IgD-negative memory B cell (primary cell): ENCODE measurements around the gene C12orf43. TPM values are rescaled to one million over a fixed set of nuclear protein-coding genes. Genes with fewer than 3 reads are reported as not detected.

Experiments
- H3K27ac Mint-ChIP-seq, 3 donors: one replicate each; pipeline ENCODE4 v1.8.0; 2020 to 2022; ENCODE audit warnings: mild to moderate bottlenecking in 3 of 3, mixed read lengths in 3 of 3, moderate library complexity in 1 of 3
- H3K27me3 Mint-ChIP-seq: one replicate; pipeline ENCODE4 v1.8.0; 2021; ENCODE audit warnings: mixed read lengths
- H3K36me3 Mint-ChIP-seq: one replicate; pipeline ENCODE4 v1.8.0; 2020; ENCODE audit warnings: mild to moderate bottlenecking, mixed read lengths
- H3K4me1 Mint-ChIP-seq, 3 donors: one replicate each; pipeline ENCODE4 v1.8.0; 2020 to 2022; ENCODE audit warnings: mixed read lengths in 3 of 3, mild to moderate bottlenecking in 1 of 3
- H3K4me3 Mint-ChIP-seq, 4 donors: one replicate each; pipeline ENCODE4 v1.8.0; 2020 to 2022; ENCODE audit warnings: mild to moderate bottlenecking in 4 of 4, mixed read lengths in 4 of 4, moderate library complexity in 3 of 4
- H3K9me3 Mint-ChIP-seq, 3 donors: one replicate each; pipeline ENCODE4 v1.8.0; 2020 to 2021; ENCODE audit warnings: mixed read lengths in 3 of 3, mild to moderate bottlenecking in 1 of 3
- polyA plus RNA-seq: library from polyadenylated mRNA; unstranded; fragments of 300-500 nt; fragmentation: Illumina TruSeq; gene quantifications from one replicate; pipeline ENCODE4 v1.2.3, GENCODE V29; 2021

C12orf43 gene
- polyA plus RNA-seq, 1 donor from 2014 or later = 23.3 TPM

DNA sequence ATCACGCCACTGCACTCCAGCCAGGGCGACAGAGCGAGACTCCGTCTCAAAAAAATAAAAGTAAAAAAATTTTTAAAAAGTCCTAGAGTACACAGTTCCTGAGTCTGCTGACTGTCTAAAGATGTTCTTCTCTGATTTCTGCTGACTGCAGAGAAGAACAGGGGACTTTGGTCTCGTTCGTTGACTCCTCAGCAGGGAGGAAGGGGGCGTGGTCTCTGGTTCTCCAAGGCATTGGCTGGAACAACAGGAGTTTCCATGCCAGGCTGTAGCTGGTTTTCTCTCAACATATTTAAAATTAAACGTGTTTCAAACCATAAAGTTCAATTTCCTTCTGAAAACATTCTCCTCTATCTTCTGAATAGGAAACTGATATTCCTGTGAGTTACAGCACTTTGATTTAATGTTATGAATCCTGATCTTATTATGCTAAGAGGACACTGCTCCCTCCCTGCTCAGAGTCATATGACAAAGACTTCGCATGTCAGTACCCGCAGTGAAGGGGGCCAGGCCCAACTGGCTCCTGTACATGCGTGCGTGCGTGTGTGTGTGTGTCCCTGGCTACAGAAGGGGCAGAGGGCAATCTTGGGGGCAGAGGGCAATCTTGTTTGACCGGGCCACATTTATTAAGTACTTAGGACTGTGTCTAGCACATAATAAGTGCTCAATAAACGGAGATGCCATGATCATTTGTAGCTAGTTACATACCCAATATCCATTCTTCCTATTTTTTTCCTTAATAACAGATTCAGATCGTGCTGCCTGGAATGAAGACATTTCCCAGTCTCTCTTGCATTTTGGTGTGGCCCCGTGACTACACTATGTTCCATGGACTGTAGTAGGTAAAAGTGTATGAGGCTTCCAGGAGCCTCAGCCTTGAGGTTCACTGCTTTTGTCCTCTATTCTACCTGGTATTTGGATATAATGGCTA is 54.4 kb downstream of the C12orf43 start:
- H3K27ac Mint-ChIP-seq = no peak overlapping the region
- peaks cover 0 to 9% (median 6%) of the 10 kb centered on the region in 3 donors for H3K4me1 Mint-ChIP-seq
- H3K36me3 Mint-ChIP-seq = no peaks in the 10 kb centered on the region
- no peak overlapping the region for H3K4me3 Mint-ChIP-seq
- peaks cover 12% of the 10 kb centered on the region for H3K27me3 Mint-ChIP-seq
- H3K9me3 Mint-ChIP-seq = no peaks in the 10 kb centered on the region

GRCh38 chr12:120960657-120961056 is 55.6 kb downstream of the C12orf43 start:
- Mint-ChIP-seq H3K36me3 (no peaks in the 10 kb centered on the region), H3K9me3 (no peaks in the 10 kb centered on the region)

GRCh38 chr12:120959111-120959878 is 57.0 kb downstream of the C12orf43 start:
- Mint-ChIP-seq H3K27ac (no peak overlapping the region), H3K36me3 (no peaks in the 10 kb centered on the region), H3K4me1 (peaks cover 0 to 9% (median 2%) of the 10 kb centered on the region in 3 donors), H3K9me3 (no peaks in the 10 kb centered on the region), H3K27me3 (peaks cover 12% of the 10 kb centered on the region), H3K4me3 (peak overlapping the region in 1 of 4 donors; percentile 7)

More at GRCh38 chr12:120960657-120961056, 55.6 kb downstream of the C12orf43 start:
- H3K4me3 Mint-ChIP-seq = no peak overlapping the region
- peaks cover 12% of the 10 kb centered on the region for H3K27me3 Mint-ChIP-seq
- peak overlapping the region in 1 of 3 donors; percentile 10 for H3K27ac Mint-ChIP-seq
- H3K4me1 Mint-ChIP-seq = peaks cover 0 to 9% (median 2%) of the 10 kb centered on the region in 3 donors

DNA sequence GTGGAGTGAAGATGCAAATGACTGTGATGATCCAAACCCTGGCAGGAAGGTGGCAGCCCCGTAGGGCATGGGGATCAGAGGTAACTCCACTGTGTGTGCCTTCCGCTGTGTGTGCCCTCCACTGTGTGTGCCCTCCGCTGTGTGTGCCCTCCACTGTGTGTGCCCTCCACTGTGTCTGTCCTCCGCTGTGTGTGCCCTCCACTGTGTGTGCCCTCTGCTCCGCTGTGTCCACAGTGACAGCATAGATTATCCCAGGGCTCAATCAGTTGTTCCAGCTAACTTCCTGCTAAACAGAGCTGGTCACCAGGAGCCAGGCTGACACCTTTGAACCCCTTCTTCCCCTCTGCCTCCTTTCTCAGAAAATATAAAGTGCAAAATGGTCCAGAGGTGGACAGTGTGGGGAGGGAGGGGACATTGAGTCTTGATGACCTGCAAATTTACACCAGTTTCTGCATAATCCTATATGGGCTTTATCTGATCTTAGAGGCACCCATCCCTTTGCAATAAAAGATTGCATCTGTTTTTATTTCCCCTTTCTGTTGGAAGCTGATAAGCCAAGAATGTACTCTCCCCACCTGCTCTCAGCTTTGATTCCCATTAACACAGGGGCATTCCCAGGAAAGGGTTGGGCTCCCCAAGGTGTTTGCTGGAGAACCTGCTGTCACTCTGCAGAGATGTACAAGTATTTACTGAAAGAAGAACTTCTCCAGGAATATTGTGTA is 59.5 kb downstream of the C12orf43 start:
- Mint-ChIP-seq H3K27me3 (peaks cover 7% of the 10 kb centered on the region), H3K36me3 (no peaks in the 10 kb centered on the region), H3K4me3 (no peak overlapping the region), H3K4me1 (peaks cover 0 to 9% (median 2%) of the 10 kb centered on the region in 3 donors), H3K27ac (no peak overlapping the region), H3K9me3 (no peaks in the 10 kb centered on the region)

DNA sequence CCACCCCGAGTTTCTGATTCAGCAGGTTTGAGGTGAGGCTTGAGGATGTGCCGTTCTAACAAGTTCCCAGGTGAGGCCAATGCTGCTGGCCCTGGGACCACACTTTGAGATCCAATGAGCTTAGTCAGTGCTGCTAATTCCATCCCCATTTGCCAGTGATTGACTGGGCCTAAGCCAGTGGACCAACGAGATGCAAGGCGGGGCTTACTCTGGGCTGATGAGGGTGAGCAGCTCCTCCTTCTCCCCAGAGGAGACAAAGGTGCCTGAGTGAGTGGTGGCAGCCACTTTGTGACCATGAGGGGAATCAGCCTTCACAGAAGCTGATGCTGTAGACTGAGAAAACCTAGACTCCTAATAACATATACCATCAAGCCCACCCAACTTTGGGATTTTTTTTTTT is 61.1 kb downstream of the C12orf43 start:
- Mint-ChIP-seq H3K9me3 (no peaks in the 10 kb centered on the region), H3K27me3 (peaks cover 7% of the 10 kb centered on the region), H3K4me3 (no peak overlapping the region), H3K27ac (no peak overlapping the region), H3K4me1 (peaks cover 0 to 3% (median 0%) of the 10 kb centered on the region in 3 donors), H3K36me3 (no peaks in the 10 kb centered on the region)

GRCh38 chr12:120950807-120951206 is 65.5 kb downstream of the C12orf43 start:
- no peaks in the 10 kb centered on the region for H3K4me1 Mint-ChIP-seq
- no peaks in the 10 kb centered on the region for H3K27me3 Mint-ChIP-seq
- H3K27ac Mint-ChIP-seq = no peak overlapping the region
- H3K9me3 Mint-ChIP-seq = peaks cover 0 to under 1% (median 0%) of the 10 kb centered on the region in 3 donors
- H3K36me3 Mint-ChIP-seq = no peaks in the 10 kb centered on the region
- no peak overlapping the region for H3K4me3 Mint-ChIP-seq

Other genes starting within 250 kb of the C12orf43 start
- gene SPPL3, start 112.1 kb downstream of the C12orf43 start, polyA plus RNA-seq = 18.6 TPM
- gene HNF1A, start 37.9 kb downstream of the C12orf43 start, polyA plus RNA-seq = not detected
- gene OASL, start 22.8 kb upstream of the C12orf43 start, polyA plus RNA-seq = 0.78 TPM
- gene P2RX7, start 116.4 kb upstream of the C12orf43 start, polyA plus RNA-seq = 3.8 TPM
- 27.5 TPM for gene P2RX4, start 193.6 kb upstream of the C12orf43 start, polyA plus RNA-seq